GM19043 (cell line): Measurements from ENCODE around the gene ASPSCR1.

ENCODE experiments used
- ATAC-seq: cut with Tn5 transposase; IDR thresholded peaks from one replicate; pipeline ENCODE4 v1.9.1; 2021; ENCODE audit warnings: low read depth; ENCODE audit not compliant: unreplicated experiment

ASPSCR1 gene

DNA sequence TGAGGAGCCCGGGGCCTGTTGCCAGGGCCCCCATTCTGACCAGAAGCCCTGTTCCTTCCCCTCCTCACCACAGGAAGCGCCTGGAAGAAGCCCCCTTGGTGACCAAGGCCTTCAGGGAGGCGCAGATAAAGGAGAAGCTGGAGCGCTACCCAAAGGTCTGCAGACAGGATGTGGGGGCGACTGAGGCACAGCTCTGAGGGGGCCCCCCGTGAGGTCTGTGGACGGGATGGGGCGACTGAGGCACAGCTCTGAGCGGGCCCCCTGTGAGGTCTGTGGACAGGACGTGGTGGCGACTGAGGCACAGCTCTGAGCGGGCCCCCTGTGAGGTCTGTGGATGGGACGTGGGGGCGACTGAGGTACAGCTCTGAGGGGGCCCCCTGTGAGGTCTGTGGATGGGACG is 32.0 kb downstream of the ASPSCR1 start:
- ATAC-seq, result no peak

DNA sequence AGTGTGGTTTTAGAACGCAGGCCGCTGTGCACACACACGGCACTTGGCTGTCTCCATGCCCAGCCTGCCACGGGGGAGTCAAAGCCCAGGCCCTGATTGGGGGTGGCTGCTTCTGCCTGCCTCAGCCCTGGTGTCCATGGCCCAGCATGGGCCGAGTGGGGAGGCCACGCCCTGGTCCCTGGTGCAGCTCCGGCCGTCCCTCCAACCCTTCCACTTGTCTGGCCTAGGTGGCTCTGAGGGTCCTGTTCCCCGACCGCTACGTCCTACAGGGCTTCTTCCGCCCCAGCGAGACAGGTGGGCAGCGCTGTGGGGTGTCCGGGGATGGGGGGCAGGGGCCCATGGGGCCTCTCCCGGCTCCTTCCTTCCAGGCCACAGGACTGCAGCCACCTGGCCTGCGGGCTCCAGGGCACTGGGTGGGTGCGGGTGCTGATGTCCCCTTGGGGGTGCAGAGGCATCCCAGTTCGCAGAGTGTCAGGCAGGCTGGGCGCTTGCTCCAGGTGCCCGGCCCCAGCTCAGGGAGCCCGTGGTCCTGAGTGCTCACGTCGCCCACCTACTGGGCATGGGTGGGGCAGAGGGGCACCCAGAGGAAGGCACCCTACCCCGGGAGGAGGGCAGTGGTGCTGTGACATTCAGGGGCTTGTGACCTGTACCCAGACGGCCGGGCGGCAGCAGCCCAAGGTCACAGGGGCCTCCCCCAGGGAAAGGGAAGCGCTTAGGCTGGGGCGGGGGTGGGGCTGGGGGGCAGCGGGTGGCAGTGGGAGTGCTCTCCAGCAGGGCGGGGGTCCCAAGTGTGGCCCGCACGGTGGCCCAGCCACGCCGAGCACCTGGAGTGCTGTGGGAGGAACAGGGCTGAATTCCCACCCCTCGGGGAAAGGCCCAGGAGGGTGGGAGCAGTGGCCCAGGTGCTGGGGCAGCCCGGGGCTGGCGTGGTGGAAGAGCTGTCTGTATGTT is 33.4 kb downstream of the ASPSCR1 start:
- ATAC-seq, result no peak

DNA sequence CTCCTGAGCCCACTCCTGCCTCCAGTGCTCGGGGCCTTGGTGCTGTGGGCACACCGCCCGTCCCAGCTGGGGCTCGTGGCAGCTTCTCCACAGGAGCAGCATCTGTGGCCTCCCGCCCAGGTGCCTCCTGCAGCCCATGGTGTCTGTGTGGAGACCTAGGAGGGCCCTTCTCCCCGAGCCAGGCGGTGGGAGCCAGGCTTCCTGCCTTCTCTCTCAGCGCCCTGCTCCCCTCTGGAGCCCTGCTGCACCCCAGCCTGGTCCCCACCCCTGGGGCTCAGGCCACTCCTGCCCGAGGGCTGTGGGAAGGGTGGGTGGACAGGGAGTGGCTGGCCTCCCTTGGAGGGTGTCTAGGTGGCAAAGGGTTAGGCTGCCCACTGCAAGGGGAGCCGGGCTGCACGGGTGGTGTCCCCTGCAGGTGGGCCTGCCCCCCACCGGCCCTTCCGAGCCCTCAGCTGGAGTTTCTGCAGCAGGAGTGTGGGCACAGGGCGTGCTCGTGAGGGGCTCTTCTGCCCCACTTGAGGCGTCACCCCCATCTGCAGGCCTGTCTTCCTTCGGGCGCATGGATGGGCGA is 34.3 kb downstream of the ASPSCR1 start:
- ATAC-seq, result no peak

DNA sequence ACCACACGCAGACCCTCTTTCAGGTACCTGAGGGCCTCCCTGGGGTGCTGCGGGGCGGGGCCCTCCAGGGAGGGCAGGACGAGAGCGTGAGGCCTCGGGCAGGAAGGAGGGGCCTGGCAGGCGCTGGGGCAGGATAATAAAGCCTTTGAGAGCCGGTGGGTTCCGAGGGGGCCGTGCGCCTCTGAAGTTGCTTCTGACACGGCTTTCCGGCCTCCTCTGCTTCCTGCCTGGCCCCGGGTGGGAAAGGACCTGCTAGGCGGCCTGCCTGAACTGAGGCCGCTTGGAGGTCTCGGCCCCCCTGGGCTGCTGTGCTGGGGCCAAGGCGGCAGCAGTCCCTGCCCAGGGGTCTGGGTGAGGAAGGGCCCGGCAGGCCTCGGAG is 34.8 kb downstream of the ASPSCR1 start:
- no peak for ATAC-seq

DNA sequence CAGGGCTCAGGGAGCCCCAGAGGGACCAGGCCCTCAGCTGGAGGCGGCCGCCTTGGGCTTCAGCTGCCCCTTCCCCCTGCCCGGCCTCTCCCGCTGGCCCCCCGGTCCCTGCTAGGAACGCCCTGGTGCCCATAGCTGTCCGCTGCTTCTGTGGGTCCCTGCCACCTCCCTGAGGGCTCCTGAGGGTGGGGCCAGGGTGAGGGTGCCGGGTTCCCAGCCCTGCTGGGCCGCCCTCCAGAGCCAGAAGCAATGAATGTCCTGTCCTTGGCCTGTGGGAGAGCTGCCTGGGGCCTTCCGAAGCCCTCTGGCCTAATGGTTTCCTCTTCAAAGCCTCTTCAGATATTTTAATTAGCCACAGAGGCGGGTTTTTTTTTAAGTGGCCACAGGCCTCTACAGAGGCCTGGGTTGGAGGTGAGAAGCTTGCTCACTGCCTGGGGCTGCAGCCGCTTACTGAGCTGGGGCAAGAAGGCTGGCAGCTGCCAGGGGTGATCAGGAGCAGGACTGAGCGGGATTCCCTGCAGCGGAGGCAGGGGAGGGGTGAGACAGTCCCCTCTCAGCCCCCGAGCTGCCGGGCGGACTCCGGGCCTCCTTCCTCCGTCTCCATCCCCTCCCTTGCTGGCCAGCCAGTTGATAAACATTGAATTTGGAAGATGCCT is 35.3 kb downstream of the ASPSCR1 start:
- no peak for ATAC-seq

DNA sequence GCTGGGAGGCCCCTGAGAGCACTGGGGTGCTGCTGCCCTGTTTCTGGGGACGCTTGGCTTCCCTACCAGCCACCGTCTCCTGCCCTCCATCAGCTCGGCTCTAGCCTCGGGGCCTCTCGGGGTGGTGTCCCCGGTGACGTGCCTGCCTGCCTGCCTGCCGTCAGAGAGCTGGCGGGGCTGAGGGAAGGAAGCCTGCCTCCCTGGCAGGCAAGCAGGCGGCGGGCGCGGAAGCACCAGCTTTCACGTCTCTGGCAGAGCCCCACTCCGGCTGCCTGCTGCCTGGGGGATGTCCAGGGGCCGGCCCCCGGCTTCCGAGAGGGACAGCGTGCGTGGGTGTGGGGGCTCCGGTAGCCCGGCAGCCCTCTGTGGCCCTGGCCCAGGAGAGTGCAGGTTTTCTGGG is 35.9 kb downstream of the ASPSCR1 start:
- no peak for ATAC-seq

DNA sequence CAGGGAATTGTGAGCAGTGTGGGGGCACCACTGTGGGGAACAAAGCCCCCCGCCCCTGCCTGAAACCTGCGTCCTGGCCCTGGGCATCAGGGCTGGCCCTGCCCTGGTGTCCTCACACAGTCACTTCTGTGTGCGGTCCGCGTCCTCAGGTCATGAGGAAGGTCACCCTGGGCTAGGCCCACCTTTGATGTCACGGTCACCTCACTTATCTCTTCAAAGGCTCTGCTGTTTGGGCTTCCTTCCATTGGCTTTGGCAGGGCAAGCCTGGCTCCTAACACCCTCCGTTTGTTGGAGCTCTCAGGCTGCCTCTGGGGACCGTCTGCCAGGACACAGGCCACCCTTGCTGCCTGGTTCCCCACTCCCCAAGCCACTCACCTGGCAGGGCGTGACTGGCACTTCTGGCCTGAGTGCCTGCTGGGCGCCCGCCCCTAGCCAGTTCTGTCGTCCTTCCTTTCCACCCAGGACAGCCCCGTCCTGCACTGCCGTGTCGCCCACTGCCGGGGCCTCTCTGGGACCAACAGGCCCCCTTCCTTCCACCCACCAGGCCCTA is 36.4 kb downstream of the ASPSCR1 start:
- no peak for ATAC-seq

DNA sequence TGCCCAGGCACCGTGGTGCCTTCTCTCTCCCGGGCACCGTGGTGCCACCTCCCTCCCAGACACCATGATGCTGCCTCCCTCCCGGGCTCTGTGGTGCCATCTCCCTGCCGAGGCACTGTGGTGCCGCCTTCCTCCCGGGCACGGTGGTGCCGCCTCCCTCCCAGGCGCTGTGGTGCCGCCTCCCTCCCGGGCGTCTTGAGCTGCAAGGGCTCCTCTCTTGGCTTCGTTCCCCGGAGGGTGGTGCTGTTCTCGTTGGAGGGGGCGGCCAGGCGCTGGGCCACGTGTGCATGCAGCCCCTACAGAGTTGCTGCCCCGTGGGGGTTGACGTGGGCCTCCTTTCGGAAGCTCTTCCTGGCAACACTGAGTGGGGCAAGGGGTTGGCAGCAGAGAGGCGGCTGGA is 37.0 kb downstream of the ASPSCR1 start:
- ATAC-seq, result no peak

DNA sequence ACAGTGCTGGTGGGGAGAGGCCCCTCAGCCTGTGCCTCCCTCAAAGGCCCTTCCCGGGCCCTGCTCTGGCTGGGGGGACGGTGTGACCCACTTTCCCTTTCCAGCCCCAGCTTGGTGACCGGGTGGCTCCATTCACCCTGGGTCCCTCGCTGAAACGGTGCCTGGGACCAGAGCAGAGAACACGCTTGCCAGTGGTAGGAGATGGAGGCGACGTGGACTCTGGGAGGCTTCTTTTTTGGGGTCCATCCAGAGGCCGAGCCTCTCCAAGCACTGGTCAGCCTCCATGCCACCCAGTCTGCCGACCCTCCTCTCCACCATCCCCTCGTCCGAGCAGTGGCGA is 37.5 kb downstream of the ASPSCR1 start:
- ATAC-seq, result no peak

DNA sequence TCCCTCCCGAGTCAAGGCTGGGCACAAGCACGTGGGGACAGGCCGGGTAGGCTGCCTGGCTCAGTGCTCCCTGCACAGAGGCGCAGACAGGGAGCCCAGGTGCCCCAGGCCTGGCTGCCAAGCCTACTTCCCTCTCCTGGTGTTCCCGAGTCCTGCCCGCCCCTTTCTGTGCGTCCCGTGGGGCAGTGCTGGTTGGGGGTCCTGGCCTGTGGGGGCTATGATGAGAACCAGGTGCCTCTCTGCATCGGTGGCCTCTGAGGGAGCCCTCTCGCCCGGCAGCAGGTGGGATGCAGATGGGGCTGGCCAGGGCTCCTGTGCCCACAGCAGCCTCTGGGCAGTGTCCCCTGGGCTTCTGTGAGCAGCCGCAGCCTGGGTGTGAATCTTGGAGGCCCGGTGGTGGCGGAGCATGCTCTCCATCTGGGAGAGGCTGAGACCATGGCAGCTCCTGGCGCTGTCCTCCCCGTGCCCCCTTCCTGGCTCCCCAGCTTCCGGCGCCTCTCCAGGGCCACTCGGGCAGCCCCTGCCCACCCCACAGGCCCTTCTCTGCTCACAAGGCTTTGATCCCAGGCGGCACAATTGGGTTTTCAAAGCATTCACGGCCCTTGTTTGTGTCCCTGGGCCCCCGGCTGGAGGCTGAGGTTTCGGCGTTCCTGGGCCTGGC is 38.0 kb downstream of the ASPSCR1 start:
- no peak for ATAC-seq

DNA sequence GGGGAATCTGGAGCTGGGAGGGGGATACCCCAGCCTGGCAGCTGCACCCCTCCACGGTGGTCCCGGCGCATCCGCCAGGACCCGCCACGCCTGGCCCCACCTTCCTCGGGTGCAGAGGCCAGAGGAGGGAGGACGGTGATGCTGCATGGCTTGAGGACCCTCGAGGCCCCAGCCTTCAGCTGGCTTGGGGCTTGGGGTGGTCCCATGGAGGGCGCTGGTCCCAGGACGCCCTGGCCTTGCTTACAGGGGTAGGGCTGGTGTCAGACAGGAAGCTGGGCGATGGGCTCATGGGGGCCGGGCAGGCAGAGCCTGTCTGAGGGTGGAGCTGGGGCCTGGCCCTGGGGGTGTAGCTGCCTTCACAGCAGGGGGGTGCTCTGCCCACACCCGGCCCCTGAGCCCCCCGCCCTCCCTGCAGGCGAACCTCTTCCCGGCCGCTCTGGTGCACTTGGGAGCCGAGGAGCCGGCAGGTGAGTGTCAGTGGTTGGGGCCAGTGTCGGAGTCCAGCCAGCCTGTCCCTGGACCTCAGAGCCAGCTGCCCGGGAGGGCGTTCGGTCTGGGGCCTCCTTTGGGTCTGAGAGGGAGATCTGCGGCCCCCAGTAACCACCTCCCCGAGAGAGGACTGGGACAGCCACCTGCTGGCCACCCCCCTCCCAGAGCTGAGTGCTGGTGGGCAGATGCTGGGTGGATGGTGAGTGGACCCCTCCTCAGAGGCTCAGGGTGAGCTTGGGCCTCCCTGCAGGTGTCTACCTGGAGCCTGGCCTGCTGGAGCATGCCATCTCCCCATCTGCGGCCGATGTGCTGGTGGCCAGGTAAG is 38.8 kb downstream of the ASPSCR1 start:
- ATAC-seq, result no peak

DNA sequence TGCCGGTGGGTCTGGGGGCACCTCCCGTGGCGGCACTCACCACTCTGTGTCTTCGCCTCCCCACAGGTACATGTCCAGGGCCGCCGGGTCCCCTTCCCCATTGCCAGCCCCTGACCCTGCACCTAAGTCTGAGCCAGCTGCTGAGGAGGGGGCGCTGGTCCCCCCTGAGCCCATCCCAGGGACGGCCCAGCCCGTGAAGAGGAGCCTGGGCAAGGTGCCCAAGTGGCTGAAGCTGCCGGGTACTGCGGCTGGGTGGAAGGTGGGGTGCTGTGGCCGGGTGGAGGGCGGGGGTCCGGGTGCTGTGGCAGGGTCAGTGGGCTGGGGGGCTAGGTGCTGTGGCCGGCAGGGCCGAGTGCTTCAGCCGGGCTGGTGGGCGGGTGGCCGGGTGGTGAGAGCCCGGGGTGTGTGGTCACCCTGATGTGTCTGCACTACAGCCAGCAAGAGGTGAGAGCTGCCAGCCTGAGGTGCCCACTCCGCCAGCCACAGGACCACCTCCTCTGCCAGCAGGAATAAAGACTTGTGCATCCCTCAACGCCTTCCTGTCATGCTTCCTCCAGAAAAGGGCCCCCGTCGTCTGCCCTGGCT is 39.5 kb downstream of the ASPSCR1 start:
- no peak for ATAC-seq

DNA sequence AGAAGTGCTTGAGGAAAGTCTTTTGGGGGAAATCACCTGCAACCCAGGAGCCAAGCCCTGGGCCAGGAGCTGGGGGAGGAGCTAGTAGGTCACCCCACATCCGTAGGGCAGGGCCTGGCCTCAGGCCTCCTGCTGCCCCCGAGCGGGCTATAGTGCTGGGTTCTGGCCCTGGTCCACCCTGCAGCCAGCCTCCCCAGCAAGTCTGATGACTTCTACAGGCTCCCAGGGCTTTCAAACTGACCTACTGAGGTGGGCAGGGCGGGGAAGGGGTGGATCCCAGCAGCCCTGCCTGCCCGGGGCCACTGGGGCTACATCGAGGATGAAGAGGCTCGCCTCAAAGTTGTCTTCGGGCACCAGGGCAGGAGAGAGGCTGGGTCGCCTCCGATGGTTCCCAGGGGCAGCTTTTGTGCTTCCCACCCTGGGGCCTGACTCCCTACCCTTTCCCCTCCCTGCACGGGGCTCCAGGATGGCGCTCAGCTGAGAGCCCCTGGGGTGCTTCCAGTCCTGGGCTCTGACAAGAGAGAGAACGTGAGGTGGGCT is 40.3 kb downstream of the ASPSCR1 start:
- ATAC-seq, result no peak

DNA sequence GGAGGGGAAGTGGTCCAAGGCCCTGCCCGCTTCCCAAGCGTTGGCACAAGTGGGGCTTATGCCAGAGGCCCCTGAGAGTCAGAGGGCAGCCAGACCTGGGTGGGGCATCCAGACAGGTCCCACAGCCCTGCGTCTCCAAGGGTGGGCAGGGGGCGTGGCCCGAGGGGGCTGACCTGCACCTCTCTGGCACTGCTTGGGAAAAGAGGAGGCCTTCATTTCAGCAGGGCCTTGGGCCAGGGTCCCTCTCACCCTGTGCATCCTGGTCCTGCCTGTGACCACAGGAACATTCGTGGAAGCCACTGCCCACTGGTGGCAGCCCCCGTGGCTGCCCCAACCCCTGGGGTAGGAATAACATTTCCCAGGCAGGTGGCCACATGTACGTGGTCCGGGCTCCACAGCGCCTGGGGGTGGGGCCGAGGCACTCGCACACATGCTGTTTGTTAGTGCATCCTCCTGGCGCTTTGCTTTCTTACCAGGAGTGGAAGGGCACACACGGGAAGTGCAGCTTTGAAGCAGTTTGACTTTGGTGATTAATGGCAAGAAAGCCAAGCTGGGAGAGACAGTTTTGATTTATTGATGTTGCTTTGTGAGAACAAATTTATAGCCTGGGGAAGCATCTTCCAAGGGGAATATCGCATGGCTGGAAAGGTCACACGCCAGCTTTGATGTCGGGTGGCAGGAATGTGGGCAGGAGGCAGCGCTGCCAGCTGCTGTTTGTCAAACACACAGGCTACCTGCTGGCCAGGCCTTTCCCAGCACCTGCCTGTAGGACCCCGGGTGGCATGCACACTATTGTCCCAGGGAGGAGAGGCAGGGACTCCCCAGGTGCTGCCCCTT is 40.9 kb downstream of the ASPSCR1 start:
- ATAC-seq, result no peak

DNA sequence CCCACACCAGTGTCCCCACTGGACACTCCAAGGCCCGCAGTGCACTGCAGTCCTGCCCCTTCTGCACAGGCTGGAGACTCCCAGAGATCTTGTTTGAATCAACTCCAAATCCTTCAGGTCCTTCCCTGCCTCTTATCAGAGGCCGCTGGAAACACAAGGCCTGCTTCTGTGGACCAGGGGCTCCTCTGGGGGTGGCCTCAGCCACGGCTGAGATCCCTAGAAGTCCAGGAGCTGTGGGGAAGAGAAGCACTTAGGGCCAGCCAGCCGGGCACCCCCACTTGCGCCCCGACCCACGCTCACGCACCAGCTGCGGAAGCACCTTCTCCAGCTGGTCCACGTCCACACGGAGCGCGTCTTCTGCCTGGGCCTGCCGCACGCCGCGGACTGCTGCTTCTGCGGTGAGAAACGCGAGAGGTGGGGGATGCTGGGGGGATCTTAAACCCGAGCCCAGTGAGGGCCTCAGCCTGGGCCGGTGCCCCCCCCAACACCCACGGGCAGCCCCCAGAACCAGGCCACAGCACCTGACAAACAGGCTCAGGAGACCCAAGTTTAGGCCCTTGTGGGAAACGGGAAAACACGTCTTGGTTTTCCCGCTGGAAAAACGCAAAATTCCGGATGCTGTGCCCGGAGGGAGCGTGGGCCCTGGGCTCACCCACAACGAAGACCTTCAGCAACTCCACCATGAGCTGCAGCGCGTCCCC is 41.7 kb downstream of the ASPSCR1 start:
- ATAC-seq, result no peak

DNA sequence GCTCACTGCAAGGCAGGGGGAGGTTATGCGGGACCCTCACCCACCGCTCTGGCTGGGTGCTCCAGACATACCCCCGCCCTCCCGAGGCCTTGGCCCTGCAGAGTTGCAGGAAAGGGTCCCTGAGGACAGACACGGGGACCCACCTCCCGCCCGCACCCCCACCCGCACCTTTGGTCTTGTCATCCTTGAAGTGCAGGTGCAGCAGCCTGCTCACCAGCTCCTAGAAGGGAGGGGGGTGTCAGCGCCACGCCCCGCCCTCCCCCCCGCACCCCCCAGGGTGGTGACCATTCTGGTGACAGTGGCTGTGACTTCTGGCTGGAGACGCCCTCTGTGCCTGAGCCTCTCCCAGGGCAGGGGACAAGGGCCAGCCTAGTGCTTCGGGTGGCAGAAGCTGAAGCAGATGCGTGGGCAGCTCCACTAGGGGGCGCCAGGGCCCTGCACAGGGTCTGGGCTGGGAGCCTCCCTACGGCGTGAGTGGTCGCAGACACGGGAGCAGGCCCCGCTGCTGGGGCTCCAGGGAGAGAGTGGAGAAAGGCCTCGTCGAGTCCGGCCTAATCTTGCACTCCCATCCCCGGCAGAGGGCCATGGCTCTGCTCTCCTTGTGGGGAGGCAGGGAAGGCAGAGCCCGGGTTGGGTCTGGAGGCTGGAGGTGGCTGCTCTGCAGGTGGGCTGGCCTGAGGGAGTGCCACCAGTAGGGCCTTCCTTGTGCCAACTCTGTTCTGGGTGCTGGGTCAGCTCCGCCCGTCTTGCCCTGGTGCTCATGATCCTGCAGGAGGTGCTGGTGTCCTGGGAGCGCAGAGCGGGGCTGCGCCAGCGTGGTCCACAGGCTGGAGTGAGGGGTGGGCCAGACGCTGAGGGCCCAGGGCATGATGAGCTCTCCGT is 42.5 kb downstream of the ASPSCR1 start:
- no peak for ATAC-seq

DNA sequence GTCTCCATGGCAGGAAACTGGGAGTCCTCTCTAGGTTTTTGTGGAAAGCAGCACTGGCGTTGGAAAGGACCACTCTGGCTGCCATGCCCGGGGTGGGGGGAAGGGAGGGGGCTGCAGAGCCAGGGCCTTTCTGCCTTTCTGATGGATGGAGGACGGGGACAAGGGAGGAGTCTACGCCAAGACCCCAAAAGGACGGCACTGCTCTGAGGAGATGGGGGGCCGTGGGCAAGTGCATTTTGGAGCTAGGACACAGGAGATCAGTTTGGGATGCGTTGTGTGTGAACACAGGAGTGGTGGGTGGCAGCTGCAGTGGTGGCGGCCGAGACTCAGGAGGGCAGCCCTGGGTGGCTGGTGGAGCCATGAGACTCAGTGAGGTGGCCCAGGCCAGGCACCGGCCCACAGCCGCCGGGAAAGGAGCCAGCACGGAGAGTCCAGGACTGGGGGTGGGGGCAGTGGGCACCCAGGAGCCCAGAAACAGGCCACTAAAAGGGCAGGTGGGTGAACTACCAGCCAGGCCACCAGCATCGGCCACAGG is 43.2 kb downstream of the ASPSCR1 start:
- no peak for ATAC-seq
